Measurements from ENCODE around the gene TMEM179. TPM values are rescaled to one million over a fixed set of nuclear protein-coding genes. Genes with fewer than 3 reads are reported as not detected.

TMEM179 gene
- total and polyA plus RNA-seq, 2 experiments from 2014 or later: 2.2 to 4.3 TPM

DNA sequence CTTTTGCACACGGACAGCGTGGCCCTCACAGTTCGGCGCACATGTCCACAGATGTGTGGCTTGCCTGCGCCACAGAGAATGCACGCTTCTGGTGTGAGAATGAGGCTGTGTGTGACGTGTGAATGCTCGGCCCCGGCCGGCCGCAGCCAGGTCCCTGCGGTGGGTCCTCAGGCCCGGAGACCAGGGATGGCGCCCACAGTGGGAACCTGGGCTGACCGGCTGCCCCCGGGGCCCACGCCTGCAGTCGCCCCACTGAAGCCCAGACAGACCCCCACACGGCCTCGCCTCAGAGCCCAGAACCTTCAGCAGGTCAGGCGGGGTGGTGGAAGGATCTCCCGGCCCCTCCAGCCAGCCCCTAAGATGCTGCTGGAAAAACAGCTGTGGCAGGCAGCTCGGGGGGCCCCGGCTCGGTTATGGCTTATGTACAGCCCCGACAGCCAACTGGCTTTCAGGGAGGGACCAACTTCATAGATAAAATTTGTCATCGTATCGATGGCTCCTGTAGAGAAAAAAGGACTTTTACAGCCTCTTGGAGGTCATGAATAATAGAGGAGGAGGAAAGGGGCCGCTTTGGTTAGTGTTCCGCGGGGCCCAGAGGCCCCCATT is 29.5 kb downstream of the TMEM179 start:
- Histone ChIP-seq H3K27me3 (no peaks in the 10 kb centered on the region), H3K9me2 (replicated peaks; ENCODE audit: insufficient read depth) (no peaks in the 10 kb centered on the region), H3K27ac (peak overlapping the region; percentile 60), H3K9me3 (ENCODE audit: low read depth) (no peaks in the 10 kb centered on the region), H2AFZ (no peak overlapping the region), H3K4me3 (no peak overlapping the region), H3K4me1 (ENCODE audit: insufficient read depth) (peaks cover 55% of the 10 kb centered on the region), H3K36me3 (replicated peaks; ENCODE audit: insufficient read depth, low read depth) (no peaks in the 10 kb centered on the region), H4K20me1 (ENCODE audit: insufficient read depth, poor library complexity, severe bottlenecking) (no peaks in the 10 kb centered on the region), H3K4me2 (no peak overlapping the region), H3K79me2 (no peaks in the 10 kb centered on the region)
- TF ChIP-seq, protein P1, sequence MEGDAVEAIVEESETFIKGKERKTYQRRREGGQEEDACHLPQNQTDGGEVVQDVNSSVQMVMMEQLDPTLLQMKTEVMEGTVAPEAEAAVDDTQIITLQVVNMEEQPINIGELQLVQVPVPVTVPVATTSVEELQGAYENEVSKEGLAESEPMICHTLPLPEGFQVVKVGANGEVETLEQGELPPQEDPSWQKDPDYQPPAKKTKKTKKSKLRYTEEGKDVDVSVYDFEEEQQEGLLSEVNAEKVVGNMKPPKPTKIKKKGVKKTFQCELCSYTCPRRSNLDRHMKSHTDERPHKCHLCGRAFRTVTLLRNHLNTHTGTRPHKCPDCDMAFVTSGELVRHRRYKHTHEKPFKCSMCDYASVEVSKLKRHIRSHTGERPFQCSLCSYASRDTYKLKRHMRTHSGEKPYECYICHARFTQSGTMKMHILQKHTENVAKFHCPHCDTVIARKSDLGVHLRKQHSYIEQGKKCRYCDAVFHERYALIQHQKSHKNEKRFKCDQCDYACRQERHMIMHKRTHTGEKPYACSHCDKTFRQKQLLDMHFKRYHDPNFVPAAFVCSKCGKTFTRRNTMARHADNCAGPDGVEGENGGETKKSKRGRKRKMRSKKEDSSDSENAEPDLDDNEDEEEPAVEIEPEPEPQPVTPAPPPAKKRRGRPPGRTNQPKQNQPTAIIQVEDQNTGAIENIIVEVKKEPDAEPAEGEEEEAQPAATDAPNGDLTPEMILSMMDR (IDR thresholded peaks at IDR 0.05; ENCODE audit: poor library complexity): no peak
- TF ChIP-seq EZH2phosphoT487 (IDR thresholded peaks at IDR 0.05; ENCODE audit: low read depth, severe bottlenecking, unreplicated experiment): no peak
- TF ChIP-seq EZH2 (IDR thresholded peaks at IDR 0.05; ENCODE audit: borderline replicate concordance): no peak
- DNase-seq (ENCODE audit: low spot score): no peak
- 82% methylated on average over 31 of the region's 31 CpGs for WGBS (ENCODE audit: low lambda C conversion rate, missing lambda C conversion rate)

DNA sequence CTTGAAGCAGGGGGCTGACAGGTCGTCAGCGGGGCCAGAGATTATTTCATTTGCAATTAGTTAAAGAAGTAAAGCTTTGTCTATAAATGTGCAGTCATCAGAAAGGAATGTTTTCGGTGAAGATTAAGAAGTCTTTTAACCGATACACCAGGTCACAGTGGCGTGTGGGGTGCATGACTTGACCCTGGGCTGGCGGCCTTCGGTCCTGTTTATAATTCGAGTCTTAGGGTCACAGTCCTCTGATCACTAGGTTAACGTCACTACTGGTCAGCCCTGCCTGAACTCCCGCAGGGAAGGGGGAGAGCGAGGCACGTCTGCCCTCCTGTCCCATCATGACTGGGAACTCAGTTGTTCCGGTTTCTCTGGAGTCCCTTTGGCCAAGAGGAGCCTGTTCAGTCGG is 30.0 kb downstream of the TMEM179 start:
- TF ChIP-seq EZH2phosphoT487 (IDR thresholded peaks at IDR 0.05; ENCODE audit: low read depth, severe bottlenecking, unreplicated experiment): no peak
- TF ChIP-seq, protein P1 (IDR thresholded peaks at IDR 0.05; ENCODE audit: poor library complexity): no peak
- TF ChIP-seq EZH2 (IDR thresholded peaks at IDR 0.05; ENCODE audit: borderline replicate concordance): no peak
- Histone ChIP-seq H3K27ac (peak overlapping the region; percentile 60), H4K20me1 (ENCODE audit: insufficient read depth, poor library complexity, severe bottlenecking) (no peaks in the 10 kb centered on the region), H3K9me3 (ENCODE audit: low read depth) (no peaks in the 10 kb centered on the region), H2AFZ (no peak overlapping the region), H3K79me2 (no peaks in the 10 kb centered on the region), H3K4me3 (no peak overlapping the region), H3K9me2 (replicated peaks; ENCODE audit: insufficient read depth) (no peaks in the 10 kb centered on the region), H3K4me1 (ENCODE audit: insufficient read depth) (peaks cover 58% of the 10 kb centered on the region), H3K4me2 (peak overlapping the region; percentile 68), H3K27me3 (no peaks in the 10 kb centered on the region), H3K36me3 (replicated peaks; ENCODE audit: insufficient read depth, low read depth) (no peaks in the 10 kb centered on the region)
- no peak for DNase-seq (ENCODE audit: low spot score)
- 59% methylated on average over 14 of the region's 14 CpGs for WGBS (ENCODE audit: low lambda C conversion rate, missing lambda C conversion rate)

DNA sequence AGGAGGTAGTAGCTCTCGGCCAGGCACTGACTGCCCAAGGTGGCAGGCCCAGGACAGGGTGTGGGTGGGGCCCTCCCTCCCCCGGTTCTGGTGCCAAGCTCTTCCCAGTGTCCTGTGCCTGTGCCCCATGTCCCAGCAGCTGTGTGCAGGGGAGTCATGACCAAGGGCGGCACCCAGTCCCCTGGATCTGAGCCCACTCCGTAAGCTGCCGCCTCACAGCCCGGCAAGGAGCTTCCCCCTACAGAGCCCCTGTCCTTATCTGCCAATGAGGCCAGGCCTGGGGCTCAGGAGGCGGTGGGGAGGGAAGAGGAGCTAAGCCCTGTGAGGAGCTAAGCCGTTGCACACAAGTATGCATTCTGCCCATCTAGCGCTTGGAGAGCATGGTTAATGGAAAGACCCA is 30.6 kb downstream of the TMEM179 start:
- TF ChIP-seq EZH2phosphoT487 (IDR thresholded peaks at IDR 0.05; ENCODE audit: low read depth, severe bottlenecking, unreplicated experiment): no peak
- TF ChIP-seq EZH2 (IDR thresholded peaks at IDR 0.05; ENCODE audit: borderline replicate concordance): no peak
- Histone ChIP-seq H3K9me3 (ENCODE audit: low read depth) (no peaks in the 10 kb centered on the region), H3K4me1 (ENCODE audit: insufficient read depth) (peaks cover 58% of the 10 kb centered on the region), H2AFZ (no peak overlapping the region), H3K9me2 (replicated peaks; ENCODE audit: insufficient read depth) (no peaks in the 10 kb centered on the region), H3K36me3 (replicated peaks; ENCODE audit: insufficient read depth, low read depth) (no peaks in the 10 kb centered on the region), H3K4me3 (no peak overlapping the region), H3K27me3 (no peaks in the 10 kb centered on the region), H3K79me2 (no peaks in the 10 kb centered on the region), H3K4me2 (peak overlapping the region; percentile 68), H3K27ac (peak overlapping the region; percentile 60), H4K20me1 (ENCODE audit: insufficient read depth, poor library complexity, severe bottlenecking) (no peaks in the 10 kb centered on the region)
- 40% methylated on average over 9 of the region's 9 CpGs for WGBS (ENCODE audit: low lambda C conversion rate, missing lambda C conversion rate)
- peak; percentile 80 for DNase-seq (ENCODE audit: low spot score)

DNA sequence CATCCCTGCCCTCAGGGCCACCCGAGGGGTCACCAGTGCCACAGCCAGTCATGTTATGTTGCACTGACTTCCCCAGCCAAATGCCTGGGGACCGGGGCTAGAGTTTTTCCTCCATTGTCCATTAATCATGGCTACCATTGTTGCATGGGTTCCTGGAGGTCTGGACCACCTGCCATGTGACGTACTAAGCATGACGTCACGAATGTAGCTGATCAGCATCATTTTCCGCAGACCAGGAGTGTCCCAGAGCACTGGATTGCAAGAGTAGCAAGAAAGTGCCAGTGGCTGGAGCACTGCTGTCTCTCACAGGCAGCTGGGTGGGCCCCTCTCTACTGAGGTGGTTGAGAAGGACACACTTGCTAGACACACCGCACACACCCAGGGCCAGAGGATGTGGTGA is 31.9 kb downstream of the TMEM179 start:
- Histone ChIP-seq H3K27me3 (no peaks in the 10 kb centered on the region), H4K20me1 (ENCODE audit: insufficient read depth, poor library complexity, severe bottlenecking) (no peaks in the 10 kb centered on the region), H3K4me3 (no peak overlapping the region), H3K79me2 (no peaks in the 10 kb centered on the region), H3K27ac (no peak overlapping the region), H3K36me3 (replicated peaks; ENCODE audit: insufficient read depth, low read depth) (no peaks in the 10 kb centered on the region), H2AFZ (no peak overlapping the region), H3K9me3 (ENCODE audit: low read depth) (no peaks in the 10 kb centered on the region), H3K4me2 (no peak overlapping the region), H3K9me2 (replicated peaks; ENCODE audit: insufficient read depth) (no peaks in the 10 kb centered on the region), H3K4me1 (ENCODE audit: insufficient read depth) (peaks cover 58% of the 10 kb centered on the region)
- 93% methylated on average over 7 of the region's 7 CpGs for WGBS (ENCODE audit: low lambda C conversion rate, missing lambda C conversion rate)
- TF ChIP-seq, protein P1 (IDR thresholded peaks at IDR 0.05; ENCODE audit: poor library complexity): no peak
- TF ChIP-seq EZH2phosphoT487 (IDR thresholded peaks at IDR 0.05; ENCODE audit: low read depth, severe bottlenecking, unreplicated experiment): no peak
- TF ChIP-seq EZH2 (IDR thresholded peaks at IDR 0.05; ENCODE audit: borderline replicate concordance): no peak
- no peak for DNase-seq (ENCODE audit: low spot score)
